ENCODE measurements around the gene NDUFAF5. TPM values are rescaled to one million over a fixed set of nuclear protein-coding genes. Genes with fewer than 3 reads are reported as not detected.

Gene NDUFAF5
- total and polyA plus RNA-seq, 2 of the 8 experiments (the other 6 are each of a cell fraction or from before 2014, with no cell fraction given), result 11.8 to 32.3 TPM

DNA sequence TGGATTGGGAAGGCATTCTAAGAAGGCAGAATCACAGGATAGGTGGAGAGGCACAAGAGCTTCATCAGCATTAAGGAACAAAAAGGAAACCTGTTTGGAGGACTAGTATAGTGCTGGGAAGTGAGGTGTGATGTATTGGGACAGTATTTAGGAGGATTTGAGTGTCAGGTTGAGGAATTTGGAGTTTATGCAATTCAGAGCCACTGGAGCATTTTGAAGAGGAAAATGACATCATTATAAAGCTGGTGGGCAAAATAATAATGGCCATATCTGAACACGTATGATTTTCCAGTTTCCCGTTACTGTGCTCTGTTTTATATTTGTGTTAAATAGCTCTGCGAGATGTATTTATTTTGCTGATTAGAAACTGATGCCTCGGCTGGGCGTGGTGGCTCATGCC is 14.2 kb downstream of the NDUFAF5 start:
- Histone ChIP-seq H2BK12ac (ENCODE audit: low read depth, low read length) (no peak overlapping the region), H3K4me1 (replicated peaks in 1 of 4; ENCODE audit: control insufficient read depth in 3 of 4, insufficient read depth in 4 of 4, low read length in 3 of 4) (no peaks in the 10 kb centered on the region), H3K18ac (ENCODE audit: extremely low read depth, low read length) (no peak overlapping the region), H2BK15ac (ENCODE audit: low read length) (no peak overlapping the region), H3K23me2 (ENCODE audit: low read depth, low read length) (peaks cover 2% of the 10 kb centered on the region; the same call in 1 of the 2 replicates), H3K9ac (replicated peaks in 1 of 4; ENCODE audit: extremely low read depth in 1 of 4, low read depth in 3 of 4, low read length in 3 of 4) (no peak overlapping the region; a peak in 1 of 7 replicates), H2BK20ac (ENCODE audit: low read length) (no peak overlapping the region), H3K14ac (ENCODE audit: insufficient read length) (no peak overlapping the region), H3K27me3 (replicated peaks in 1 of 4; ENCODE audit: control insufficient read depth in 3 of 4, extremely low read depth in 1 of 4, insufficient read depth in 3 of 4, low read length in 3 of 4) (no peaks in the 10 kb centered on the region), H2BK5ac (ENCODE audit: low read depth, low read length) (no peak overlapping the region), H3K36me3 (ENCODE audit: control insufficient read depth in 2 of 4, insufficient read depth in 4 of 4, low read length in 3 of 4) (peaks cover 21 to 78% (median 45%) of the 10 kb centered on the region in 4 experiments), H4K5ac (ENCODE audit: insufficient read length, low read depth, low read length) (no peak overlapping the region), H2BK120ac (replicated peaks; ENCODE audit: low read depth, low read length) (no peak overlapping the region), H3K9me3 (ENCODE audit: insufficient read depth in 2 of 2, low read depth in 1 of 2, low read length in 1 of 2) (no peaks in the 10 kb centered on the region), H3K27ac (ENCODE audit: low read depth, low read length) (no peak overlapping the region), H2AK5ac (ENCODE audit: low read depth, low read length) (no peak overlapping the region), H3K4ac (replicated peaks; ENCODE audit: insufficient read length, low read depth, low read length) (no peak overlapping the region), H3K79me2 (ENCODE audit: control insufficient read depth in 1 of 2, insufficient read depth in 2 of 2, low read length in 2 of 2) (no peaks in the 10 kb centered on the region), H2AFZ (ENCODE audit: low read length) (no peak overlapping the region), H3K23ac (ENCODE audit: insufficient read length) (no peak overlapping the region), H4K91ac (replicated peaks; ENCODE audit: insufficient read length, low read length) (no peak overlapping the region), H3K79me1 (ENCODE audit: low read depth, low read length) (0 out of 2 replicates have a peak, but pooled peaks cover 2% of the 10 kb centered on the region), H3K56ac (replicated peaks; ENCODE audit: insufficient read length, low read depth, low read length) (no peak overlapping the region), H4K20me1 (replicated peaks in 1 of 2; ENCODE audit: control insufficient read depth in 1 of 2, insufficient read depth in 2 of 2, low read length in 2 of 2) (peaks cover 0 to 5% of the 10 kb centered on the region in 2 experiments), H3K4me2 (ENCODE audit: insufficient read depth in 1 of 2, low read depth in 2 of 2, low read length in 2 of 2) (no peak overlapping the region), H3K4me3 (ENCODE audit: extremely low read depth in 1 of 4, insufficient read depth in 2 of 4, low read depth in 3 of 4, low read length in 4 of 4) (no peak overlapping the region), H4K8ac (ENCODE audit: extremely low read depth, insufficient read depth, low read length) (no peak overlapping the region)
- ChIA-PET CTCF (ENCODE audit: partially characterized antibody) (interaction anchor here (1.2 to 1.8 kb wide), 2 partner anchors 11 to 21 kb away, joined by 3 to 7 read pairs; no protein-coding TSS in a partner anchor), POLR2A (ENCODE audit: partially characterized antibody) (interaction anchor here (0.6 to 2.4 kb wide), 3 partner anchors 10 to 14 kb away, joined by 4 to 12 read pairs (median 4); partner anchors contain the start of genes ESF1 and NDUFAF5)
- DNase-seq (ENCODE audit: low read depth in 1 of 2, low spot score in 2 of 2), result no peak
- FAIRE-seq, result no peak
- 72% methylated on average over 5 of the region's 5 CpGs; no CpG with 5 or more reads in 1 of the 2 experiments for WGBS, 2 experiments (ENCODE audit: extremely low coverage in 1 of 2, insufficient coverage in 1 of 2, insufficient read length in 1 of 2, insufficient replicate concordance in 2 of 2, low coverage in 1 of 2, low lambda C conversion rate in 2 of 2, missing lambda C conversion rate in 1 of 2)
- no peak for TF ChIP-seq ASH2L (IDR thresholded peaks at IDR 0.05; ENCODE audit: low read length)
- TF ChIP-seq, protein P1, sequence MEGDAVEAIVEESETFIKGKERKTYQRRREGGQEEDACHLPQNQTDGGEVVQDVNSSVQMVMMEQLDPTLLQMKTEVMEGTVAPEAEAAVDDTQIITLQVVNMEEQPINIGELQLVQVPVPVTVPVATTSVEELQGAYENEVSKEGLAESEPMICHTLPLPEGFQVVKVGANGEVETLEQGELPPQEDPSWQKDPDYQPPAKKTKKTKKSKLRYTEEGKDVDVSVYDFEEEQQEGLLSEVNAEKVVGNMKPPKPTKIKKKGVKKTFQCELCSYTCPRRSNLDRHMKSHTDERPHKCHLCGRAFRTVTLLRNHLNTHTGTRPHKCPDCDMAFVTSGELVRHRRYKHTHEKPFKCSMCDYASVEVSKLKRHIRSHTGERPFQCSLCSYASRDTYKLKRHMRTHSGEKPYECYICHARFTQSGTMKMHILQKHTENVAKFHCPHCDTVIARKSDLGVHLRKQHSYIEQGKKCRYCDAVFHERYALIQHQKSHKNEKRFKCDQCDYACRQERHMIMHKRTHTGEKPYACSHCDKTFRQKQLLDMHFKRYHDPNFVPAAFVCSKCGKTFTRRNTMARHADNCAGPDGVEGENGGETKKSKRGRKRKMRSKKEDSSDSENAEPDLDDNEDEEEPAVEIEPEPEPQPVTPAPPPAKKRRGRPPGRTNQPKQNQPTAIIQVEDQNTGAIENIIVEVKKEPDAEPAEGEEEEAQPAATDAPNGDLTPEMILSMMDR (IDR thresholded peaks at IDR 0.05; ENCODE audit: control extremely low read depth in 1 of 3, insufficient read depth in 1 of 3, low read depth in 1 of 3, low read length in 3 of 3), result no peak
- TF ChIP-seq, protein P2, sequence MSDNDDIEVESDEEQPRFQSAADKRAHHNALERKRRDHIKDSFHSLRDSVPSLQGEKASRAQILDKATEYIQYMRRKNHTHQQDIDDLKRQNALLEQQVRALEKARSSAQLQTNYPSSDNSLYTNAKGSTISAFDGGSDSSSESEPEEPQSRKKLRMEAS (IDR thresholded peaks at IDR 0.05), result no peak
- no peak for TF ChIP-seq HDAC2 (IDR thresholded peaks at IDR 0.05; ENCODE audit: borderline replicate concordance in 1 of 2, low read depth in 2 of 2, low read length in 2 of 2)
- no peak for TF ChIP-seq RNF2 (IDR thresholded peaks at IDR 0.05; ENCODE audit: borderline replicate concordance, low read depth, low read length, missing control alignments, poor library complexity, severe bottlenecking)
- TF ChIP-seq MAFK (IDR thresholded peaks at IDR 0.05; ENCODE audit: low read depth, low read length), result no peak
- TF ChIP-seq FOSL1 (IDR thresholded peaks at IDR 0.05; ENCODE audit: insufficient read depth, low read depth, low read length), result no peak
- no peak for TF ChIP-seq BRCA1 (IDR thresholded peaks at IDR 0.05; ENCODE audit: low read depth, low read length)
- no peak for TF ChIP-seq CREB1 (IDR thresholded peaks at IDR 0.05)
